Keratinocyte (primary cell): ENCODE data around the gene IGFBP3.
"Not testable (repeated sequence)": the region's sequence is repeated elsewhere in the genome, so short reads cannot be mapped to it uniquely, and the experiment has no call there.

Source experiments
- EZH2 ChIP-seq: IDR thresholded peaks from one replicate; pipeline ENCODE4 v1.6.1; 2012; ENCODE audit warnings: inconsistent platforms, mild to moderate bottlenecking, low read length, moderate library complexity
- TF ChIP-seq, protein P1 (sequence below), 3 experiments: IDR thresholded peaks in 1 of 3; conservative IDR thresholded peaks in 1 of 3; optimal IDR thresholded peaks in 1 of 3; 2 replicates in 2 of 3; 3 replicates in 1 of 3; pipeline versions ENCODE3 to v1.5.1; 2011; ENCODE audit warnings: low read length in 3 of 3, mild to moderate bottlenecking in 3 of 3, moderate library complexity in 2 of 3, control low read depth in 1 of 3, inconsistent platforms in 1 of 3; ENCODE audit not compliant: insufficient read depth in 2 of 3; ENCODE audit errors: extremely low read depth in 1 of 3

DNA sequence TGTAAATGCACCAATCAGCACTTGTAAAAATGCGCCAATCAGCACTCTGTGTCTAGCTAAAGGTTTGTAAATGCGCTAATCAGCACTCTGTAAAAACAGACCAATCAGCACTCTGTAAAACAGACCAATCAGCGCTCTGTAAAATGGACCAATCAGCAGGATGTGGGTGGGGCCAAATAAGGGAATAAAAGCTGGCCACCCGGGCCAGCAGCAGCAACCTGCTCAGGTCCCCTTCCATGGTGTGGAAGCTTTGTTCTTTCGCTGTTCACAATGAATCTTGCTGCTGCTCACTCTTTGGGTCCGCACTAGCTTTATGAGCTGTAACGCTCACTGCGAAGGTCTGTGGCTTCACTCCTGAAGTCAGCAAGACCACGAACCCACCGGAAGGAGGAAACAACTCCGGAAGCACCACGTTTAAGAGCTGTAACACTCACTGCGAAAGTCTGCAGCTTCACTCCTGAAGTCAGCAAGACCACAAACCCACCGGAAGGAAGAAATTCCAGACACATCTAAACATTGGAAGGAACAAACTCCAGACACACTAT, 19.2 kb upstream of the IGFBP3 start:
- not testable (repeated sequence) for TF ChIP-seq EZH2
- TF ChIP-seq, protein P1, sequence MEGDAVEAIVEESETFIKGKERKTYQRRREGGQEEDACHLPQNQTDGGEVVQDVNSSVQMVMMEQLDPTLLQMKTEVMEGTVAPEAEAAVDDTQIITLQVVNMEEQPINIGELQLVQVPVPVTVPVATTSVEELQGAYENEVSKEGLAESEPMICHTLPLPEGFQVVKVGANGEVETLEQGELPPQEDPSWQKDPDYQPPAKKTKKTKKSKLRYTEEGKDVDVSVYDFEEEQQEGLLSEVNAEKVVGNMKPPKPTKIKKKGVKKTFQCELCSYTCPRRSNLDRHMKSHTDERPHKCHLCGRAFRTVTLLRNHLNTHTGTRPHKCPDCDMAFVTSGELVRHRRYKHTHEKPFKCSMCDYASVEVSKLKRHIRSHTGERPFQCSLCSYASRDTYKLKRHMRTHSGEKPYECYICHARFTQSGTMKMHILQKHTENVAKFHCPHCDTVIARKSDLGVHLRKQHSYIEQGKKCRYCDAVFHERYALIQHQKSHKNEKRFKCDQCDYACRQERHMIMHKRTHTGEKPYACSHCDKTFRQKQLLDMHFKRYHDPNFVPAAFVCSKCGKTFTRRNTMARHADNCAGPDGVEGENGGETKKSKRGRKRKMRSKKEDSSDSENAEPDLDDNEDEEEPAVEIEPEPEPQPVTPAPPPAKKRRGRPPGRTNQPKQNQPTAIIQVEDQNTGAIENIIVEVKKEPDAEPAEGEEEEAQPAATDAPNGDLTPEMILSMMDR (optimal IDR thresholded peaks at IDR 0.05 in 1 of 3, IDR thresholded peaks at IDR 0.05 in 1 of 3, conservative IDR thresholded peaks at IDR 0.05 in 1 of 3; ENCODE audit: extremely low read depth in 1 of 3, insufficient read depth in 2 of 3, low read length in 3 of 3) = not testable (repeated sequence)
